Cardiac septum (tissue), 1 donor: ENCODE measurements around the gene FEZ2. TPM values are rescaled to one million over a fixed set of nuclear protein-coding genes. Genes with fewer than 3 reads are reported as not detected.

Experiments
- DNase-seq: peaks from one replicate; pipeline ENCODE4 v3.0.0-alpha.2; 2020; ENCODE audit warnings: low spot score
- intact Hi-C: fragments of 100-400 bp; cut with DNase I; formaldehyde crosslinking; loops from one replicate; pipeline ENCODE4 v1.14.0; 2022
- total RNA-seq: library from RNA; stranded (reverse); fragmentation: NEBNext Ultra II Directional; extraction: Animal tissue kit (Norgen Biotek cat#: 25700); gene quantifications from one replicate; pipeline ENCODE4 v1.2.1, GENCODE V29; 2021
- donor health status: DM: no; HTN: no; CAD: no.

FEZ2 gene
- total RNA-seq, 1 donor from 2014 or later, result 50.5 TPM

DNA sequence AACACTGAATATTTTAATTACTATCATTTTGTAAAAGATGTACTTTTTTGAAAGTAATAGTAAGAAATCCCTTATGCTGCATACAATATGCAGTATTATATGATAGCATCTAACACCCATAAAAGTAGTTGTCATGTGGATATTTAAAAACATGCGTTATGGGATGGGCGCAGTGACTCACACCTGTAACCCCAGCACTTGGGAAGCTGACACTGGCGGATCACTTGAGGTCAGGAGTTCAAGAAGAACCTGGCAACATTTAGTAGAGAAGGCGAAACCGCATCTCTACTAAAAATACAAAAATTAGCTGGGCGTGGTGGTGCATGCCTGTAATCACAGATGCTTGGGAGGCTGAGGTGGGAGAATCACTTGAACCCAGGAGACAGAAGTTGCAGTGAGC lies 88.9 kb downstream of the FEZ2 start:
- no peak for DNase-seq
- intact Hi-C loops, result no loop called here

DNA sequence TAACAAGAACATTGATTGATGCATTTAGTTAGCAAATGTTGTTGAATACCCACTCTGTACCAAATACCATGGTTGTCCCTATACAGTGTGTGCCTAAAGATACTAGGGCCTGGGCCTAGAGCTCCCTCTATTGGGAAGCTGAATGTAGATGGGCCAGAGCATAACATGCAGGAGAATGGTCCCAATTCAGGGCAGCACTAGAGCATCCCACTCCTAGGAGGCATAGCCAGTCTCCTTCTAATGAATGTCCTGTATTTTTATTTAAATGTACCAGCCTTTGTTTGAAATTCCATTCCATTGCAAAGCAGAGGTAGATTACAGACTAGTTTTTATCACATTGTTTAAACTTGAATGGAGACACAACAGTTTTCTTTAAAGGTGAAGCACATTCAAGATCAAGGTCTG lies 90.6 kb downstream of the FEZ2 start:
- intact Hi-C loops, result loop anchor here (1.0 kb wide), 1 partner anchor 155 kb away; no protein-coding TSS in a partner anchor
- DNase-seq, result no peak

Other genes starting within 250 kb of the FEZ2 start
- gene CRIM1, start 242.4 kb downstream of the FEZ2 start, total RNA-seq, result 125 TPM
- gene VIT, start 98.5 kb upstream of the FEZ2 start, total RNA-seq, result 2.6 TPM